Measurements from ENCODE around the gene SLC2A9.

DNA sequence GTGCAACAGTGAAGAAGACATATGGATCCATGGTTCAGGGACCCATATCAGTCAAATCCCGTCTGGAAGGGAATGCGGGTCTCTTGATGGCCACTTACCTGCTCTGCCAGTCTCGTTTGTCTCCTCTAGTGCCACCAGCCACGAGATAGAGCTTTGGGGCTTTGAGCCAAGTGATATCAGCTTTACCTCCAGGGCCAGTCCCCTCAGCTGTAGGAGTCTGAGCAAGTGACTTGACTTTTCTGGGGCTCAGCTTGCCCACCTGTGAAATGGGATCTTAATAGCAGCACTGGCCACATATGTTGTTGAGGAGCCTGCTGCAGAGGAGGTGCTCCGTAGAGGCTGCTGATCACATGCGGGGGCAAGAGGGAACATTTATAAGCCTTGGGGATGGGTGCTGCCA lies 1.2 kb downstream of the SLC2A9 start:
- TF ChIP-seq POLR2A (IDR thresholded peaks at IDR 0.05) (no peak), CTCF (IDR thresholded peaks at IDR 0.05) (no peak)
